ENCODE data around the gene CDC20B. TPM values are rescaled to one million over a fixed set of nuclear protein-coding genes. Genes with fewer than 3 reads are reported as not detected.
"Not testable (repeated sequence)": the region's sequence is repeated elsewhere in the genome, so short reads cannot be mapped to it uniquely, and the experiment has no call there.

The CDC20B gene
- polyA plus RNA-seq, 3 donors: not detected

DNA sequence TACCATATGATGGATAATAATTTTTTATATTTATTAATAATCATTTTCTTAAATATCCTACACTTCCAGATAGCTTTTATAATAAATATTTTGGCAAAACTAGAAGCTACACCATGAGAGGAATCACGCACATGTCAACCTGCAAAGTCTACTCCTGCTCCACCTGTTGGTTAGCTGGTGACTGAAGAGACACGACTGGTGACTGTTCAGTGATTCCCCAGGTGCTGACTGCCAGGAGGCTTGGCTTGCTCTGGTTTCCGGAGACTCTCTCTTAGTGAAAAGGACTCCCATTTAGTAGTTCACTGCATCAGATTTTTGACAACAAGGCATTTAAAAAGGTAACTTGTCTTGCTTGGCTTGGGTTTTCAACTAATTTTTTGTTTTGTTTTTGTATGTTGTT is 49.6 kb downstream of the CDC20B start:
- WGBS, 3 donors: 62 to 83% (median 76%) methylated on average over 3 of the region's 3 CpGs
- H3K27ac ChIP-seq (ENCODE audit: low read depth, low read length): no peak overlapping the region

GRCh38 chr5:55114061-55114460 is 58.9 kb downstream of the CDC20B start:
- WGBS, 3 donors: 73 to 89% (median 85%) methylated on average over 3 of the region's 3 CpGs
- no peak overlapping the region for H3K27ac ChIP-seq (ENCODE audit: low read depth, low read length)

DNA sequence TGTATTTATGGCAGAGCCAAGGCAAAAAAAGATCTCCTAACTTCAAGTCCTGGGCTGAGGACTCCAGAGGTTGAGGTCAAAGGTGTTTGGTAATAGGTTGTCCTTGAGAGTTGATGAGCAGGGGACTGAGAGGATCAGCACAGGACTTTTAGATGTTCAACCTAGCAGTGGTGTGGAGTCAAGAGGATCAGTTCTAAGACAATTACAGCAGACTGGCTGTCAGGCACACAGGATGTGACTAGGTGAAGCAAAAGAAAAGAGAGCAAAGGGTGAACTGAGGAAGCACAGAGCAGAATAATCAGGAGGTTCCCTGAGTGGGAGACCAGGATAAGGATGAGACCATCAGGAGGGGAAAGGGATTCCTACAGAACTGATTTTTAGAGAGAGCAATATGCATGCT is 59.6 kb downstream of the CDC20B start:
- no peak overlapping the region for H3K27ac ChIP-seq (ENCODE audit: low read depth, low read length)

DNA sequence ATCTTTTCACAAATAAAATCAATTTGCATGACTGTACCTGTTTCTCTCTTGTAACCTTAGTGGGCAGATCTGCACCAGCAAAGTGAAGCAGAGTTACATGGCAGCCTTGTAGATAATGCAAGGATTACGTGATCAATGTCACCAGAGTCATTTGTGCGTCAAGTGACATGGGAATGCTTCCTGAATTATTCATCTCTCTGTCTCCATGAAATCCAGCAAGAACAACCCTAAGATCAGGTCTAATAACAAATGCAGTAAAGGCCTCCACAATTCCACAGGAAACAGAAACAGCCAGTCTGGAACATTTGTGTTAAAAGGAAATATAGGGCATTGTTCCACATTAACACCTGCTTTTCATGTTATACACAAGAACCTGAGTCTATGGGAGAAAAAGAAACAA is 62.8 kb downstream of the CDC20B start:
- H3K27ac ChIP-seq (ENCODE audit: low read depth, low read length): no peak overlapping the region
- WGBS, 3 donors: 74 to 81% (median 80%) methylated on average over 2 of the region's 2 CpGs

DNA sequence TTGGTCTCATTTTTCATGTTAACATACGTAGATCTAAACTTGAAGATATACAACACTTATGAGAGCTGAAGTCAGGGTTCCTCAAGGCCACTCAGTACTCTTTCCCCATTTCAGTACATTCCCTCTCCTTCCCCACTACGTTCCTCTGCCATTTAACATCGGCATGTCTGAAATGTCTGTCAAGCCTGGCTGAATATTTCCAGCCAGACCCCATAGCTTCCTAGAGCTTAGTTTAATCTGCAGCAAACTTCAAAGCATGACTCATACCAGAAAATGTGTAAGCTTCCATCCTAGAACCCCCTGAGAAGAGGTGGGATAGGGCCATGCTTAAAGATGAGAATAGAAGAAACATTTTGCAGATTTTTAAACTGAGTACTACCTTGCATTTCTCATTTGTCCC is 64.3 kb downstream of the CDC20B start:
- WGBS, 3 donors: 60 to 86% (median 74%) methylated on average over 3 of the region's 3 CpGs
- no peak overlapping the region for H3K27ac ChIP-seq (ENCODE audit: low read depth, low read length)

DNA sequence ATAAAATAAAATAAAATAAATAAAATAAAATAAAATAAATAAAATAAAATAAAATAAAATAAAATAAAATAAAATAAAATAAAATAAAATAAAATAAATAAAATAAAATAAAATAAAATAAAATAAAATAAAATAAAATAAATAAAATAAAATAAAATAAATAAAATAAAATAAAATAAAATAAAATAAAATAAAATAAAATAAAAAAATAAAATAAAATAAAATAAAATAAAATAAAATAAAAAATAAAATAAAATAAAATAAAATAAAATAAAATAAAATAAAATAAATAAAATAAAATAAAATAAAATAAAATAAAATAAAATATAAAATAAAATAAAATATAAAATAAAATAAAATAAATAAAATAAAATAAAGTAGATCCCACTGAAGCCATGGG is 67.0 kb downstream of the CDC20B start:
- not testable (repeated sequence) for H3K27ac ChIP-seq (ENCODE audit: low read depth, low read length)

DNA sequence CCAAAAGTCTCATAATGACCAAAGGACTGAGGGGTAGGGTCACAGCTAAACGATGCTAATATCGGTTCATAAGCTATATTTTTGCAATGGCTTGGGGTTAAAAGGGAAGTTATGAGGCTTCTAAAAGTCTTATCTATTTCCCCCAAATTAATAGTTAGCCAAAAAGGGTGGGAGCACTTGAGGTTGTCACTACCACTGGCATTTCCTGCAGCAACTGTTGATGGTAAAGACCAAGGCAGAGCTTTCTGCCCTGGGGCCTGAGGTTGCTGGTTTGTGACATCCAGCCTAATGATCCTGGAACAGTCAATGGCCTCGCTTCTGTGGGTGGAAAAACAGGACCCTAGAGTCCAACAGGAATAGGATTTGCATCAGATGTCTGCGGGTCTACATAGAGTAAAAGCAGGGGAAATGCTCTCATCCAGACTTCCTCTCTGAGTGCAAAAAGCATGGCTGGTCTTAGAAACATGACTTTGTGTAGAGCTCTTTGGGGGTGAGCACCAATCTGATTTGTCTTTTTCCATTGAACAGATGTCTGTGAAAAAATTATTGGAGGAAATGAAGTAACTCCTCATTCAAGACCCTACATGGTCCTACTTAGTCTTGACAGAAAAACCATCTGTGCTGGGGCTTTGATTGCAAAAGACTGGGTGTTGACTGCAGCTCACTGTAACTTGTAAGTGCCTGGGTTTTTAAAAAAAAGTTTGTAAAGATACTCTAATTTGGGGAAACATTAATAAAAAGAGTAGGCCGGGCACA is 67.9 kb downstream of the CDC20B start:
- WGBS, 3 donors: 55 to 77% (median 58%) methylated on average over 5 of the region's 5 CpGs
- H3K27ac ChIP-seq (ENCODE audit: low read depth, low read length): no peak overlapping the region

GRCh38 chr5:55104036-55104772 is 68.8 kb downstream of the CDC20B start:
- 78 to 91% (median 84%) methylated on average over 2 of the region's 2 CpGs for WGBS, 3 donors
- no peak overlapping the region for H3K27ac ChIP-seq (ENCODE audit: low read depth, low read length)

DNA sequence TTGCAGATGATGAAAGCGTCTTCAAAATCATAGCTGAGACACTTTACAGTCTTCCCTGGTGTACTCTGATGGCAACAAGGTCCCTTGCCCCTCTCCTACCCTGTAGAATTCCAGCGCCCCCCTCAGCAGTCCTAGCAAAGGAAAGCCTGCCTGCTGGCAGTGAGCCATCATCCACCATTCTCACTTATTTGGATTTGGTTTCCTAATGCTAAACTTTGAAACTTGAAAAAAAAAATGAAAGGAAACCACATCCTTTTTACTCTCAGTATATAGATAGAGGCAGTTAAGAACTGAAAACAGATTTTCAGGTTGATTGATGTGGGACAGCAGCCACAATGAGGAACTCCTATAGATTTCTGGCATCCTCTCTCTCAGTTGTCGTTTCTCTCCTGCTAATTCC is 70.6 kb downstream of the CDC20B start, which contains the start of gene GZMA:
Gene GZMA (plus strand): TSS at position 299 of the 400 bp plus-strand sequence. CDS start 37 bp downstream, at position 336.
- H3K27ac ChIP-seq (ENCODE audit: low read depth, low read length): no peak within 1 kb of the TSS
- 24 to 49% (median 47%) methylated on average over 3 of the region's 3 CpGs for WGBS, 3 donors

- no peak overlapping the region for H3K27ac ChIP-seq (ENCODE audit: low read depth, low read length)
These were observed 71.3 kb downstream of the CDC20B start for GRCh38 chr5:55101556-55102276.

GRCh38 chr5:55101148-55101547 is 71.8 kb downstream of the CDC20B start:
- not testable (repeated sequence) for H3K27ac ChIP-seq (ENCODE audit: low read depth, low read length)

More at GRCh38 chr5:55101556-55102276, 71.3 kb downstream of the CDC20B start:
- WGBS, 3 donors: 40 to 59% (median 58%) methylated on average over 5 of the region's 5 CpGs

DNA sequence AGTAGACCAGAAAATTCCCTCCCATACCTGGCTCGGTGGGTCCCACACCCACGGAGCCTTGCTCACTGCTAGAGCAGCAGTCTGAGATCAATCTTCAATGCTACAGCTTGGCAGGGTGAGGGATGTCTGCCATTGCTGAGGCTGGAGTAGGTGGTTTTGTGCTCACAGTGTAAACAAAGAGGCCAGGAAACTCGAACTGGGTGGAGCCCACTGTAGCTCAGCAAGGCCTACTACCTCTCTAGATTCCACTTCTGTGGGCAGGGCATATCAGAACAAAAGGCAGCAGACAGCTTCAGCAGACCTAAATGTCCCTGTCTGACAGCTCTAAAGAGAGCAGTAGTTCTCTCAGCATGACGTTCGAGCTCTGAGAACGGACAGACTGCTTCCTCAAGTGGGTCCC is 76.1 kb downstream of the CDC20B start:
- WGBS, 3 donors: 65 to 72% (median 69%) methylated on average over 6 of the region's 6 CpGs
- H3K27ac ChIP-seq (ENCODE audit: low read depth, low read length): no peak overlapping the region

DNA sequence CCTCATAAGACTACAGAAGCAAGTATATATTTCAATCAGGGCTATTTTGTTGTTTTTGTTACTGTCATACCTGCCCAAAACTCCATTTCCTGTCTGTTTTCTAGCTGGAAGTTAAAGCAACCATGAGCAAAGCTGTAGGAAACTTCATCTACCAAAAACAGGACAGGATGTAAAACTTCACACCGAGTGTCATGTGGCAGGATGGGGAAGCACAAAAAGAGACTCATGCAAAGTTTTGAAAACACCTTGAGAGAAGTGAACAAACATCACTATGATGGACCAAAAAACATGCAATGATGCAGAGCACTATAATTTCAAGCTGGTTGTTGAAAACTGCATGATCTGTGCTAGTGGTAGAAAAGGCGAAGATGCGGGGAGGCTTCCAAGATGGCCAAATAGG is 76.8 kb downstream of the CDC20B start:
- WGBS, 3 donors: 67 to 85% (median 72%) methylated on average over 3 of the region's 3 CpGs

DNA sequence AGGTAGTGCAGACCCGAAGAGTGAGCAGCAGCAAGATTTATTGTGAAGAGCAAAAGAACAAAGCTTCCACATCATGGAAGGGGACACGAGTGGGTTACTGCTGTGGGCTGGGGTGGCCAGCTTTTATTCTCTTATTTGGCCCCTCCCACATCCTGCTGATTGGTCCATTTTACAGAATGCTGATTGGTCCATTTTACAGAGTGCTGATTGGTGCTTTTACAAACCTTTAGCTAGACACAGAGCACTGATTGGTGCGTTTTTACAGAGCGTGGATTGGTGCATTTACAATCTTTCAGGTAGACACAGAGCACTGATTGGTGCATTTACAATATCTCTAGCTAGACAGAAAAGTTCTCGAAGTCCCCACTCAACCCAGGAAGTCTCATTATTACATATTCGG is 82.0 kb downstream of the CDC20B start:
- WGBS, 3 donors: 68 to 90% (median 90%) methylated on average over 6 of the region's 6 CpGs
- H3K27ac ChIP-seq (ENCODE audit: low read depth, low read length): not testable (repeated sequence)

More for the DNA sequence above, 76.8 kb downstream of the CDC20B start:
- no peak overlapping the region for H3K27ac ChIP-seq (ENCODE audit: low read depth, low read length)

DNA sequence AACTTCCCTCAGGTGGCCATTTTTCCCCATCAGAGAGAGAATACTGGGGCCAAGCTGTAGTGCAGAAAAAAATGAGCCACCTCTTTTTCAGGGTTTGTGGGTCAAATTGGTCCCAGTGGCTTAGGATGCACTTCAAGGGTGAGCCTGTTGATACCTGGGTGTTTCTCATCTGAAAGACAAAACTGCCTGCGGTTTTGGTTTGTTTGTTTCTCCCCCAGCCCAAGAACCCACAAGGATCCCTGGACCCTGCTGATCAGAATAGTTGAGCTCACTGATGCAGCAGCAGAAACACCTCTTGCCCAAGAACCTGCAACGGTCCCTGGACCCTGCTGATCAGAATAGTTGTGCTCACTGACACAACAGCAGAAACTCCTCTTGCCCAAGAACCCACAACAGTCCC is 83.7 kb downstream of the CDC20B start:
- 58 to 78% (median 78%) methylated on average over 2 of the region's 2 CpGs for WGBS, 3 donors
- not testable (repeated sequence) for H3K27ac ChIP-seq (ENCODE audit: low read depth, low read length)

DNA sequence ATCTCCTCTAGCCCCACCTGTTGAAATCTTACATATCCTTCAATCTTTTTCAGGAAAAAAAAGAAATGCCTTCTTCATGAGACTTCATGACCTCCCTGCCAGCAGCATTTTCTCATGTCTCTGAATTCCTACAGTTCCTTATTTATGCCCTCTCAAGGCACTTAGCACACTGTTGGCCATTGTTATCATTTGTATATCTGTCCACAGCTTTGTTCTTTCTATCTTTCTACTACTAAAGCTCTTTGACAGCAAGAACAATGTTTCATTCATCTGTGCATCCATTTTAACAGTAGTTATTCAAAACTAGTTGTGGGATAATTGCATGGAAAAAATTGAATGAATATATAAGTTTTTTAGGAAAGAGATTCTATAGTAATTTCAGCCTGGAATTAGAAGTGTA is 91.4 kb downstream of the CDC20B start:
- no peak overlapping the region for H3K27ac ChIP-seq (ENCODE audit: low read depth, low read length)

GRCh38 chr5:55073211-55073610 is 99.8 kb downstream of the CDC20B start:
- H3K27ac ChIP-seq (ENCODE audit: low read depth, low read length): no peak overlapping the region
- WGBS, 3 donors: 87 to 90% (median 88%) methylated on average over 3 of the region's 3 CpGs

- 37 to 64% (median 41%) methylated on average over 2 of the region's 2 CpGs for WGBS, 3 donors
- H3K27ac ChIP-seq (ENCODE audit: low read depth, low read length): no peak overlapping the region
These were observed 100.3 kb downstream of the CDC20B start for GRCh38 chr5:55072666-55073065.

GRCh38 chr5:55071413-55071812 is 101.6 kb downstream of the CDC20B start:
- WGBS, 3 donors: 87 to 100% (median 94%) methylated on average over 1 of the region's 1 CpG

More at GRCh38 chr5:55071413-55071812, 101.6 kb downstream of the CDC20B start:
- no peak overlapping the region for H3K27ac ChIP-seq (ENCODE audit: low read depth, low read length)

Data from adipose tissue (tissue), 3 donors.